H1 (cell line): Measurements from ENCODE around the gene PLCL1.

Experiments used
- CTCF ChIP-seq, 3 experiments: IDR thresholded peaks; 1 replicate in 2 of 3; 2 replicates in 1 of 3; pipeline versions ENCODE4 v1.5.1 to v1.6.1; 2011; ENCODE audit warnings: low read length in 3 of 3, mild to moderate bottlenecking in 3 of 3, inconsistent platforms in 2 of 3, low read depth in 1 of 3, moderate library complexity in 1 of 3; ENCODE audit not compliant: insufficient read depth in 1 of 3; ENCODE audit errors: control extremely low read depth in 1 of 3
- KDM5A ChIP-seq: fragments of 200-600 bp; IDR thresholded peaks from 2 replicates; pipeline ENCODE4 v1.7.1; 2012; ENCODE audit warnings: mild to moderate bottlenecking, low read length, inconsistent platforms, mixed read lengths
- TF ChIP-seq, protein P1 (sequence below): IDR thresholded peaks from 2 replicates; pipeline ENCODE4 v1.6.1; 2012; ENCODE audit warnings: inconsistent platforms

GRCh38 chr2:198084156-198084555 lies 279.8 kb downstream of the PLCL1 start:
- TF ChIP-seq CTCF (IDR thresholded peaks at IDR 0.05; ENCODE audit: control extremely low read depth in 1 of 3, insufficient read depth in 1 of 3, low read depth in 1 of 3, low read length in 3 of 3) (no peak), KDM5A (no peak)
- TF ChIP-seq, protein P1, sequence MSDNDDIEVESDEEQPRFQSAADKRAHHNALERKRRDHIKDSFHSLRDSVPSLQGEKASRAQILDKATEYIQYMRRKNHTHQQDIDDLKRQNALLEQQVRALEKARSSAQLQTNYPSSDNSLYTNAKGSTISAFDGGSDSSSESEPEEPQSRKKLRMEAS: no peak
